ENCODE results near the gene MAST4.

The MAST4 gene

DNA sequence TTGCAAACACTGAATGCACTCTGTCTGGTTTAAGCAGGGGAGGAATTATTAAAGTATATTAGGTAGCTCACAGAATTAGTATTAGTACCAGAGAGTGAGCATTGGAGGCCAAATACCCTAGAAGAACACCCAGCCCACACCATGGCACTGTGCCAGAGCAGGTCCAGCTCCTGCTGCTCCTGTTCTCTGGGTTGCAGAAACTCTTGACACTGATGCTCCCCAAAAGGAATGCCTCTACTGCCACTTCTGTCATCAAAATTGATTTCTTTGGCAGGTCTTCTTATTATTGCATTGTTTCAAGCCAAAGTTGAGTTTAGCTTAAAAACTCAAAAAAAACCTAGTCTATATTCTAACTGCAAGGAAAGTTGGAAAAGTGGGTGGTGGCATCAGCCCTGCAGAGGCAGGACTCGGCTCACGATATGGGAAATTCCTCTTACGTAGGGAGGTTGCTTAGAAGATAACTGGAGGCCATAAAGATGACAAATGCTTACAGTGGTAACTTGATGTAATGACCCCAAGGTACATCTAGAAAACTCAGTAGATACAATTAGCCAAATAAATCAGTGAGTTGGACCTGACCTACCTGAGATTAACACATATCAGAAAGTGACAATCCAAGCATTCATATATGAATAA, 477.0 kb downstream of the MAST4 start:
- no peak for DNase-seq

DNA sequence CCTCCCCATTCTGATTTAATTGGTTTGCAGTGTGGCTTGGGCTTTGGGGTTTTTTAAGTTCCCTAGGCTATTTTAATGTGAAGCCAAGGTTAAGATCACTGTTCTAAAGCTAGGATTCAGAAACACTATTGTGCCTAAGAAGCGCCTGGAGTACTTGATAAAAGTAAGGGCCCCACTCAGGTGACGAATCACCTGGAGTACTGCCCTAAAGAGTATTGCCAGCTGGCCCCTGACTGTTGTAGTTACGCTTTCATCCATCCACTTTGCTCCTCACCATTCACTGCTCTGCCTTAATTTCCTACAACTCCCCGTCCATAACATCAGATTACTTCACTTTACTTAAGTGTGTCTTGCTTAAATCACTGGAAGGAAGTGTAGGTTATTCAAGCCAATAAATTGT, 481.1 kb downstream of the MAST4 start:
- DNase-seq = no peak

DNA sequence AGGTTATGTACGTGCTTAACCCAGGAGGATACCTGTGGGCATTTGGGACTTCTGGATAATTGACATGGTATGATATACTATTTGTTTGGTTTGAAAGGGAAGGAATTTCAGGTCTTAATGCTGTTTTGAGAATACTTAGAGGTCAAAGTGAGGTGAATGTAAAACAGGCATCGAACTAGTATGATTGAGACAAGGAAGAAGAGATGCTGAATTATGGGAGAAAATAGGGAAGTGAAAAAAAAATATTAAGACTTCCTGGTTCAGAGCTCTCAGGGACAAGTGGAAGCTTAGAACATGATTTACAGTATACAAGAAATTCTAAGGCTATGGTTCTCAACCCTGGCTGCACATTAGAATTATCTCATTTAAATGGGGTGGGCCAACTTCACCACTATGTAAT, 485.1 kb downstream of the MAST4 start:
- DNase-seq = no peak

DNA sequence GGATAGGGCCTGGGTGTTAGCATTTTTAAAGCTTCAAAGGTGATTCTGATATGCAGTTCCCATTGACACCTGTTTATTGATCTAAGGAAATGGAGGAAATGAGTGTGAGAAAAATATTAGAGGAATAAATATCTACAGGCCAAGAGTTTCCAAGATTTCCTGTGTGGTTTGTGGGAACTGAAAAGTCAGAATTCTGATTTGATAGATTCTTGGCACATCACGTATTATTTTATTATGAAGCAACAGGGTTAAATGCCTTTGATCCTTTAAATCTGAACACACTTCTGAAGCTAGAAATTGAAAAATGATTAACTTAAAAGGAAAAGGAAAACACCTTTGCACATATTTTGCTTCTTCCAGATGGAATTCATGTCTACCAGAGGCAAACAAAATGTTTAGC, 486.7 kb downstream of the MAST4 start:
- no peak for DNase-seq

DNA sequence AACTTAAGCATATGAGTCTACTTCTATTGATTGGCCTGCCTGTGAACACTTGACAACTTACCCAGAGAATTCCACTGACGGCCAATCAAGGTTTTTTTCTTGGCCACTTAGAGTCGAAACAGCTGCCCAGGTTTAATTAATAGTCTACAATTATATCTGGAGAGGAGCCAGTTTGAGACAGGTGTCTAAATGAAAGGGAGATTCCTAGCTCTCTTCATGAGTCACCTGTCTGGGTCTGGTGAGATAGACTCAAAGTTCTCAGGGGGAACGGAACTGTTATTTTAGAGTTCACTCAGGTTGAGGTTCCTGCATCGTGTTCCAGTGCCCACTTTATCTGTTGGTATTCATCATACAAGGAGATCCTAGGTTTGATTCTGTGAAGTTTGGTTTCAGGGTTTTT, 489.4 kb downstream of the MAST4 start:
- no peak for DNase-seq

DNA sequence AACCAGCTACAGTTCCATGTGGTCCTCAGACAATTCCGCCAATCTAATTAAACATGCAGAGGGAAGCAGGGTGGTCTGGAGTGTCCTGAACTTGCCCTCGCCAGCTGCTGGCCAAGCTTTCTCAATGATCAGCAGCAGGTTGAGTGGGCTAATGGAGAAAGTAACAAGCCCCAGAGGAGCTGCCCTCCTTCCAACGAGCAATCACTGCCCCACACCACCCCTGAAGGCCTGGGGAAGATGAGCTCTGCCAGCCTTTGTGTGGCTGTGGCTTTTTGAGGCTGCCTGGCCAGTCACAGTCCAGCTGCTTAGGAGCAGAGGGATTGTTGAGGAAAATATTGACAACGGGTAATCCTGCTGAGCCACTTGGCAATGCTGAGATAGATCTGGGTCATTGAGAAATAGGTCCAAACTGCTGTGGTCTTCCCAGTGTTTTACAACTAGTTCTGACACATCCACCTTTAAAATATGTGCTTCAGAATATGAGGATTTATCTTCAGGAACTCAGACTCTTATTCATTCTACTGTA, 493.1 kb downstream of the MAST4 start:
- peak in 5 of 51 donors; percentile 5 to 28 (median 26) for DNase-seq

DNA sequence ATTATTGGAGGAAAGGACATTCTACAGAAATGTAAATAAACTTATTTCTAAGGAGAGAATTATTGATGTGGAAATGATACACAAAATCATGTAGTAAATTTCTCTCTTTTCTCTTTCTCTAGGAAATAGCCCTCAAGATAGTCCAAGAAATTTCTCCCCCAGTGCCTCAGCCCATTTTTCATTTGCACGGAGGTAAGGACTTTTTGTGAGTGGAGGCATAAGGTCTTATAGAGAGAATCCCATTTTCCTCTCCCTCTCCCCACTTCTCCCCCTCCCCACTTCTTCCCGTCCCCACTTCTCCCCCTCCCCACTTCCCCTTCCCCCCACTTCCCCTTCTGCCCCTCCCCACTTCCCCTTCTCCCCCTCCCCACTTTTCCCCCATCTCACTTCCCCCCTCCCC, 493.8 kb downstream of the MAST4 start:
- DNase-seq = no peak

DNA sequence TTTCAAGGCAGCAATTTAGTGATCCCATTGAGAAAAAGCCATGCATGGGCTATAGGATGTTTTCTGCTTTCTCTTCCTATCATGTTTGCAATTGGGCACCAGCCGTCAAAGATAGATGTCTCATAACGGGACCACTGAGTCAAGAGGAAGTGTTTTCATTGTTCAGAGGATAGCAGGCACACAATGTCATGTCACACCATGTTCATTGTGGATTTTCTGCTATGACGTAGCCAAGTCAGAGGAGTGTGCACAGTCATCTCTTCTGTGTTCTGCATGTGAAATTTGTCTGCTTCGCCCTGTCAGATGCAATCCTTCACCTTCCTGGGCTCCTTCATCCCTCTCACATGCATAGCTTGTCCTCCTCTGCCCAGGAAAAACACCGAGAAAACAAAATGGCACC, 494.4 kb downstream of the MAST4 start:
- DNase-seq = no peak

DNA sequence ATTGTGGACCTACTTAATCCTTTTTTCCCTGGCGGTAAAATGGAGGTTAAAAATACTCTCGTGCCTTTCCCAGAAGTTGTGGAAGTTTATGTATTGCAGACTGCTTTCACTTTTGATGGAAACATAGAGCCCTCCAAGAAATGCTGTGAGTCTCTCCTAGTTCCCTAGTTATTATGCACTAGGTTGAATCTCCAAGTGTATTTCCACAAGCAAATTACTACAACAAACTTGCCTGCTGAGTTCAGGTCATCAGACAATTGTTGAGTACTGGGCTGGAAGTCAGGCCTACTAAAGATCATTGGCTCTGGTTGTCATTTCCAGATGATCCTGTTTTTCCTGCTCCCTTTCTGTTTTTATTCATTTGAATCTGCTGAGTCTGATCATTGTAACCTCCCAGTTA, 496.3 kb downstream of the MAST4 start:
- DNase-seq = no peak

DNA sequence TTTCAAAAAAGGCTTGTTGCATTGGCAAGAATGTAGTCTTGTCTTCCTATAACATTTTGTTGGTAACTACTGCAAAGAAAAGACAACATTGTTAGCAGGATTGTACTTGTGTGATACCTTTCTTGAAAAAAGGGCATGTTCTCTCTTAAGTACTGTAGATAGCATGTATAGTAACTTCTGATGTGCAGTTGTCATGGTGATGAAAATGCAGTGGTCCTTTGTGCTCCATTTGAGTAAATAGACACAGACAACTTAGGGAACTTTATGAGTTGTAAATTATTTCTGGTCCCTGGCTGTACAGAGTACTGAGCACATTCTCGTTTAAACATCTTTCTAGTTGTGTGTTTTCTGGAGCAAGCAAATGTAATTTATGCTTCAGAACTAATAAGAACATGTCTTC, 497.1 kb downstream of the MAST4 start:
- DNase-seq = no peak

DNA sequence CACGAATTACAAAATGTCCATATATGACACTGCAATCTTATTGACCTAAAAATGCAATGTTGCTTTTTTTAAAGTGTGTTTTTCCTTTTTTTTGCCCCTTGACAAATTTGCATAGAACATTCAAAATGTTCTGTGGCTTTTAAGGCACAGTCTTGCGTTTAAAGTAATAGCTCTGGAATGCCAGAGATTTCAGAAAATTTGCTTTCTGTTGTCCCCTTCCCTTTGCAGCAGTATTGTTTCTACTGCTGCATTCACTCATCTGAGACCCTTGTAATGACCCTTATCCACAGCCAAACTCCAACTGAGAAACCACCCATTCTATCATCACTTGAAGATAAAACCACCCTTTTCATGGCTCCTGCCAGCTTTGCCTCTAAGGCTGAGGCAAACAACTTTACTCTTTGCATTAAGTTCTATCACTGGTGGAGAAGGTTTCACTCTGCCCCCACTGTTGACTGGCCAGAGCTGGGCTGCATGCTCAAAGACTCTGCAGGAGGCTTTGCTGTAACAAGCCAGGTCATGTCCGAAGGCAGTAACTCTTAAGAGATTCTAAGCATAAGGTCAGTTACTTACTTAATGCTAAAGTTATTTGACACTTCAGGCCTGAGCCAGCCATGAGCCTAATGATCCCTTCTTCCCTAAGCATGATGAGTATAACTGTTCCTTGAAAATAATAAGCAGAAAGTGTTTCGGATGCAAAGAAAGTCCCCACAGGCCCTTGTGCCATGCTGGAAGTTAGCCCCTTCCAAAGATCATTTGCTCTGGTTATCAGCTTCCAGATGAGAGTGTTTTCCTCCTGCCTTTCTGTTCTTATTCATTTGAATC, 498.5 kb downstream of the MAST4 start:
- peak in 1 of 51 donors; percentile 3 for DNase-seq

DNA sequence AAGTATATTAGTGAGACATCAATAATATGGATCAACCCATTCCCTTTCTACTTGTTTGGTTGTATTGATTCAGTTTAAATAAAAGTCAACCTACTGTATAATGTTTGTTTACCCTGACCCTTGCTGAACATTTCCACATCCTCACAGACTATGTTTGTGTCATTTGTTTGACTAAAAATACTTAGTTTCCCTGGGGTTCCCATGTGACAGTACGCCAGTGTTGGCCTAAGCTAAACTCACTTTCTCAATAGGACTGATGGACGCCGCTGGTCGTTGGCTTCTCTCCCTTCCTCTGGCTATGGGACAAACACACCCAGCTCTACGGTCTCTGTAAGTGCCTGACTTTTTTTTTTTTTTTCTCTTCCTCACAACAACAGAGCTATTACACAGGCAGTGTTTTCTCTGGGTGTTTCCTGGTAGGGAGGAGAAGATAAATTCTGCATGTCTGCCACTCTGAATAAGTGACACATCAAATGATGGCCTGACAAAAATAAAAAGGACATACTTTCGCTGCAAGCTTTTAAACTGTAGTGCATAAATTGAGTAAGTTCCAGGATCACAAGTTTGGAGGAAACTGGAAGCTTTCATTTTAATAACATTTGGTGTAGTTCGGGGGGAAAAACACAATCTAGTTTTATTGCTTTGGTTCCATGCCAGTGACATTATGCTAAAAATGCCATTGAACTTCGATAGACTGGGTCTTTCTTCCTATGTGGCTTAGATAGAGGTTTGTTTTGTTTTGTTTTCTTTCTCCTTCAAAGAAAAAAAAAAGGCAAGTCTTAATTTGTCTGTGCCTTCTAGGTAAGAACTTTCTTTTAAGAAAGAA, 499.4 kb downstream of the MAST4 start:
- DNase-seq = peak in 28 of 51 donors; percentile 4 to 54 (median 30)

DNA sequence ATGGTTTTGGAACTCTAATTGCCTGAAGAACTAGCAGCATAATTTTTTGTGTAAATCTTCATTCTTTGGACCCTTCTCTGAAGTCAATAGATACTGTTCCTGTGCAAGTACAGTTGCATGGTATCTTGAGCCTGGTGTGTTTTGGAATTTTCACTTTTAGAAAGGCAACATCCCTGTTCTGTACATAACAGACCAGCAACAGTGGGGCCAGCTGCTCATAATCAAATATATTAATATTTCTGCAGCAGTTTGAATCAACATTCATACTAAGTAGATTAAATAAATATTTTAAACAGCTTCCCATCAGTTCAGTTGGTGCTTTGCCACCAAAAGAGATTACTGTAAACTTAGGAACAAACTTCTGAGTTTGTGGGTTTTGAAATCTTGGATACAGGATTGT, 502.5 kb downstream of the MAST4 start:
- DNase-seq = no peak

DNA sequence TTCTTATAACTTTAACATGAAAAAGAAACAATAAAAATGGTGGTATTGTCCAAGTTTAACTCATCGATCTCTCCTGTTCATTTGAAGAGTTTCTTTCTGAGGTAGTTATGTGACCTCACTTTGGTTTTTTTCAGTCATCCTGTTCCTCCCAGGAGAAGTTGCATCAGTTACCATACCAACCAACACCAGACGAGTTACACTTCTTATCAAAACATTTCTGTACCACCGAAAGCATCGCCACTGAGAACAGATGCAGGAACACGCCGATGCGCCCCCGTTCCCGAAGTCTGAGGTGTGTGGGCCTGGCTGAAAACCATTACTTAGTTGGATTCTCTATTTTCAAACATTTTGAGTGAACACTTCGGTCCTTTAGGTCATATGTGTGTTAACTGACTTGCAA, 504.1 kb downstream of the MAST4 start:
- DNase-seq = no peak

DNA sequence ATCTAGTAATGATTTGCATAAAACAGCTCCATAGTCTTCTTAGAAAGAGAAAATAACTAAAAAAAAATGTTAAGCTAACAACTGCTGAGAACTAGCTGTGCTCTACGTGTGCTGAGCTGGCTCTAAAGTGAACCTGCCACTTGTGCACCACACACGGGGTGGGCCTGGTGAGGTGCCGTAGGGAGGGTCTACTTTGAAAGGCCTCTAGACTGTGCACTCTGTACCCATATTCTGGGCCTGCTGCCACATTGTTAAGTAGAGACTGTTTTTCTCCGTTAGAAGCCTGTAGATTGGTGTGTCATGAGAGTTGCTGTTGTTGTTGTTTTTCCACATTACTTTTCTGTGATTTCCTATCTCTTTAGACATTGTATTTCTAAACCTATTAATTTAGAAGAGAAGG, 506.5 kb downstream of the MAST4 start:
- peak in 3 of 51 donors; percentile 3 to 15 (median 15) for DNase-seq

DNA sequence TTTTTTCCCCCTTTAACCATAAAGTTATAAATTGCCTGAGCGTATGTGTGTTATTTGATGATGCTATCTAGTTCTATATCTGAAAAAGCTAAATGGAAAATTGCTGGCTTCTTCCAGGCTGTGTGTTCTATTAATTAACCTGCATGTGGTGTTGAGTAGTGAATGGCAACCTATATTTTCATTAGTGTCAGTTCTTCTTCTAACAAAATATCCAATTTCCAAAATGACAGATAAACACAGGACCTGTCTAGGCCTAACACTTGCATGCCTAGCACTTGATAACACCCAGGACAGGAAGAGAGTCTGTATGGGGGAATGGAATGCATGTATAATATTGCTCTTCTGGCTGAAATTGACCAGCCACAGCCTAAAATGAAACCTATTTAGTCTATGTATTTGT, 508.7 kb downstream of the MAST4 start:
- no peak for DNase-seq

DNA sequence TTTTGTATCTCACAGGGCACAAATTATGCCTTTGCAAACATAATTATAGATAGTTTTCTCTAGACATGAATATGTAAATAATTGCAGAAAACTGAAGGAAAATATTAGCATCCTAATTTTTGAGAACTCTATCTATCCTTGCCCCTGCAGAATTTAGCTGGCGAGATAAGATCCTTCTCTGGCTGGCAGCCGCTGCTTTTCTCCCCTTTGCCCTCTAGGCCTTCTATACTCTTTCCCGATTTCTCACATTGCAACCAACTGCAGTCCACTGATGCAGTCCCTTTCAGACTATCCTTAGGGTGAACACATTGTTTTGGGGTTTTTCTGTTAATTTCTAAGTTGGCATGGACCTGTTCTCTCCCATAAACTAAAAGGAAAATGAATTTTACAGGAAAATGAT, 509.1 kb downstream of the MAST4 start:
- DNase-seq = no peak

DNA sequence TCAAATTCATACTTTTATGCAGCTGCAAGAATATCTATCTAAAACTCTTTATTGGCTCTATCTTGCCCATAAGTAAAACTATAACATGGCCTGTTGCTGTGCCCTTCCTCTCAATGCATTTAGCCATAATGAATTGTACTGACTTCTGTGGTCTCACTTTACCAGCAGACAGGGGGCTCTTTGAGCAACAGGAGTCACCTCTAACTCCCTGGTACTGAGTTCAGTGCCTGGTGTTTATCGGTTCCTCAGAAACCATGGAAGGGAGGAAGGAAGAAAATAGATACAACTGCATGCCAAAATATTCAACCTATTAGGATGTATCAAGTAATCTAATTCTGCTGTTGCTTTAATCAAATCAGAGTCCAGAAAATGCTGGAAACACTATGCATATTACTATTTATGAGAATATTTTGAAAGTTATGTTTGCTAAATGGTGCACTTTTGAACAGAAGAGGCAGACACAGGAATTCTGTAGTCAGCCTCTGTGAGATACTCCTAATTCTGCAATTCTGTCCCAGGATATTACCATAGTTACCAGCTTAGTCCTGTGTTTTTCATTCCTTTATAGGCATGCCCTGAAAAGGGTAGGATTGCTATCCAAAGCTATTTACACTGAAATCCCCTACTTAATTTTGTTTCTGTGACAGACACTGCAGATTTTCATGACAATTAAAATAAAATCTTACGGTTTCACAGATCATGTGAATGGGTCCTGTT, 510.6 kb downstream of the MAST4 start:
- no peak for DNase-seq

DNA sequence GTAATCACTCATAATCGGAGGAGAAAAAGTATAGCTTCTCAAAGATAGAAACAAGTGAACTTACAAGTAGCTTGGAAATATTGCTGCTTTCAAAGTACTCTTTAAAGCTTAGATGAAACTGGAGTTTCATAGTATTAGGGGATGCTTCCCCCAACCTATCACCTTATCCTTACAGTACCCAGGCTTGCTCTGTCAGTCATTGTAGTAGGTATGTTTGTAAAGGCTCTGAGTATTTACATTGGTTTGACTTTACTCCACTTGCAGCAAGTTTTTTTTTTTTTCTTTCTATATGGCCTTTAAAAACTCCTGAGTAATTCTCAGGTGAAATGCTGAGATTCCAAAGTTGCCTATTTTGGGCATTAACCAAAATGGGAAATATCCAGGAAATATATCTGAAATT, 515.6 kb downstream of the MAST4 start:
- no peak for DNase-seq

DNA sequence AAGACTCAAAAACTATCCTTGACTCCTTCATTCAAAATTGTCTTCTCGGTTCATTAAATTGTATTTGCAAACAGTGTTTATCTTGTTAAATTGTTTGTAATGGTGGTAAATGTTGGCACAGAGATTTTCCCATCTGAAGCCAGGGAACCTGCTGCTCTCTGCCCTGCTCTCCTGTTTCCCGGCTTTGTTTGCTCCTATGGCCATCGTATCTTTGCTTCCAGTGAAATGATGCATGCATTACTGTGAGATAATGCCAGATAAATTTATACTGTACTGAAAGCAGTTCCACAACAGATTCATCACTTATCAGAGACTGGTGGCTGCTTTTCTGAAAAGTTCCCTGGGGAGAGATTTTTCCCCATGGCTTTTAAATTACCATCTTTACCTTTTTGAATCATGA, 519.1 kb downstream of the MAST4 start:
- DNase-seq = no peak

DNA sequence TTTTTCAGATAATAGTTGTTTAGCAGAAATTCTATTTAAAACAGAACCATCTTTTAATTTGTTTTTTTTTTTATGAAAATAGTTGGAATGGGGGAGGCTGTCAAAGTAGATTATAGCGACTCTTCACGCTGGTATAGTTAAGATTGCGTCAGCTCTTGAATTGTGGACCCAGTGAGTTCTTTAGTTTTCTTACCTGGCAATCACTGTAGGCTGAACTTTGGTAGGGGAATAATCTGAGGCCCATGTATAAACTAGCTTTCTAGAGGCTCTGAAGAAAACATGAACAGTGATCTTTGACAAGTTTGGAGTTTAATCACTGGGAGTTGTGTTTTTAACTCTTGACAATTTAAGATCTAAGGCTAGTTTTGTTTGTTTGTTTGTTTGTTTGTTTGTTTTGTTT, 519.6 kb downstream of the MAST4 start:
- no peak for DNase-seq

All from hypothalamus (tissue), 51 donors.